SK-N-SH (cell line): Measurements from ENCODE around the gene FAM131A. TPM values are rescaled to one million over a fixed set of nuclear protein-coding genes. Genes with fewer than 3 reads are reported as not detected.
A peak's percentile ranks its signal among the peaks of the same experiment; 100 is the strongest.

Source experiments
- CTCF ChIA-PET: fragments of 300-600, 350-600 bp; formaldehyde crosslinking; extraction: SDS; loops from one replicate; lab custom pipeline; 2021; lab: Yijun Ruan, JAX
- POLR2A ChIA-PET: fragments of 350-600 bp; sonication (Branson Sonifier 250); formaldehyde crosslinking; extraction: SDS; loops from one replicate; lab custom pipeline; 2020; ENCODE audit warnings: antibody characterized with exemption, inconsistent platforms; lab: Yijun Ruan, JAX
- DNase-seq: peaks from one replicate; pipeline ENCODE4 v3.0.0; 2012
- H2AFZ ChIP-seq: fragments of 200-600 bp; sonication (generic); 2 replicates; pipeline ENCODE4 v1.8.1; 2016; ENCODE audit warnings: antibody characterized with exemption, mild to moderate bottlenecking, low read depth
- H3F3A ChIP-seq: fragments of 200-600 bp; sonication (generic); replicated peaks from 2 replicates; pipeline ENCODE3; 2016; ENCODE audit warnings: antibody characterized with exemption, mild to moderate bottlenecking; ENCODE audit not compliant: insufficient read depth
- H3K27ac ChIP-seq, 2 experiments: fragments of 200-500 bp in 1 of 2; fragments of 200-600 bp in 1 of 2; sonication (Bioruptor generic) in 1 of 2; sonication (generic), shearing (Covaris generic) in 1 of 2; 2 replicates each; pipeline versions ENCODE4 v1.5.1 to v1.6.1; 2014 to 2016; ENCODE audit warnings: low read depth in 2 of 2, inconsistent platforms in 1 of 2, low read length in 1 of 2, mild to moderate bottlenecking in 1 of 2, mixed read lengths in 1 of 2
- H3K27me3 ChIP-seq: fragments of 200-600 bp; sonication (generic), shearing (Covaris generic); 2 replicates; pipeline ENCODE4 v1.6.1; 2016; ENCODE audit warnings: mixed run types; ENCODE audit not compliant: insufficient read depth
- H3K36me3 ChIP-seq, 2 experiments: fragments of 200-500 bp in 1 of 2; fragments of 200-600 bp in 1 of 2; sonication (Bioruptor generic) in 1 of 2; sonication (generic) in 1 of 2; replicated peaks in 1 of 2; 2 replicates each; pipeline versions ENCODE3 to v1.5.1; 2014 to 2016; ENCODE audit warnings: low read length in 1 of 2, mild to moderate bottlenecking in 1 of 2; ENCODE audit not compliant: insufficient read depth in 2 of 2, control insufficient read depth in 1 of 2
- H3K4me1 ChIP-seq, 2 experiments: fragments of 200-500 bp in 1 of 2; fragments of 200-600 bp in 1 of 2; sonication (Bioruptor generic) in 1 of 2; sonication (generic), shearing (Covaris generic) in 1 of 2; 2 replicates each; pipeline versions ENCODE4 v1.5.1 to v1.6.1; 2014 to 2016; ENCODE audit warnings: low read depth in 1 of 2, low read length in 1 of 2, mixed run types in 1 of 2; ENCODE audit not compliant: insufficient read depth in 2 of 2, control insufficient read depth in 1 of 2
- H3K4me2 ChIP-seq: fragments of 200-600 bp; sonication (generic), shearing (Covaris generic); 2 replicates; pipeline ENCODE4 v1.6.1; 2017; ENCODE audit warnings: mixed run types
- H3K4me3 ChIP-seq, 2 experiments: fragments of 200-500 bp in 1 of 2; fragments of 200-600 bp in 1 of 2; sonication (Bioruptor generic) in 1 of 2; sonication (generic), shearing (Covaris generic) in 1 of 2; 2 replicates each; pipeline versions ENCODE4 v1.5.1 to v1.8.1; 2014 to 2016; ENCODE audit warnings: low read depth in 2 of 2, inconsistent platforms in 1 of 2, low read length in 1 of 2, mild to moderate bottlenecking in 1 of 2, mixed read lengths in 1 of 2, moderate library complexity in 1 of 2
- H3K79me2 ChIP-seq: fragments of 200-600 bp; sonication (generic); 2 replicates; pipeline ENCODE4 v1.8.1; 2017; ENCODE audit warnings: mild to moderate bottlenecking; ENCODE audit not compliant: insufficient read depth
- H3K9ac ChIP-seq: fragments of 200-600 bp; sonication (generic); 2 replicates; pipeline ENCODE4 v1.6.1; 2017; ENCODE audit warnings: mixed run types
- H3K9me2 ChIP-seq: fragments of 200-600 bp; sonication (generic); 2 replicates; pipeline ENCODE4 v1.6.1; 2017; ENCODE audit warnings: mixed run types
- H3K9me3 ChIP-seq: fragments of 200-600 bp; sonication (generic); 2 replicates; pipeline ENCODE4 v1.6.1; 2017; ENCODE audit warnings: mixed run types, mild to moderate bottlenecking, moderate library complexity
- H4K20me1 ChIP-seq: fragments of 200-600 bp; sonication (generic); 2 replicates; pipeline ENCODE4 v1.6.1; 2017; ENCODE audit warnings: mild to moderate bottlenecking, mixed run types; ENCODE audit not compliant: insufficient read depth
- ELF1 ChIP-seq: IDR thresholded peaks from 2 replicates; pipeline ENCODE4 v1.4.0; 2012
- EP300 ChIP-seq, 2 experiments: IDR thresholded peaks; 2 replicates each; pipeline versions ENCODE4 v1.4.0 to v1.6.1; 2012; ENCODE audit warnings: borderline replicate concordance in 1 of 2, low read depth in 1 of 2, low read length in 1 of 2
- FOSL2 ChIP-seq: IDR thresholded peaks from 2 replicates; pipeline ENCODE4 v1.4.0; 2012; ENCODE audit warnings: low read depth, mild to moderate bottlenecking, moderate library complexity, borderline replicate concordance
- GATA2 ChIP-seq: sonication (generic); formaldehyde crosslinking; IDR thresholded peaks from 2 replicates; pipeline ENCODE4 v1.5.0; 2020; ENCODE audit warnings: mild to moderate bottlenecking, missing genetic modification reagents
- JUND ChIP-seq: IDR thresholded peaks from 2 replicates; pipeline ENCODE4 v1.4.0; 2012
- MAX ChIP-seq: IDR thresholded peaks from 2 replicates; pipeline ENCODE4 v1.4.0; 2012; ENCODE audit warnings: low read depth
- MEF2A ChIP-seq: IDR thresholded peaks from 2 replicates; pipeline ENCODE4 v1.4.0; 2012; ENCODE audit warnings: low read depth, borderline replicate concordance
- MXI1 ChIP-seq: IDR thresholded peaks from 2 replicates; pipeline ENCODE4 v1.6.1; 2012; ENCODE audit warnings: mild to moderate bottlenecking, low read depth, low read length, improper control_type of control experiment
- NRF1 ChIP-seq: IDR thresholded peaks from 2 replicates; pipeline ENCODE4 v1.6.1; 2012; ENCODE audit warnings: low read depth, mild to moderate bottlenecking, low read length
- REST ChIP-seq: IDR thresholded peaks from 2 replicates; pipeline ENCODE4 v1.6.1; 2012; ENCODE audit warnings: mild to moderate bottlenecking, low read depth, low read length, moderate library complexity
- SIN3A ChIP-seq: IDR thresholded peaks from 2 replicates; pipeline ENCODE4 v1.6.1; 2012; ENCODE audit warnings: low read depth, mild to moderate bottlenecking, low read length, moderate library complexity, borderline replicate concordance
- TAF1 ChIP-seq: IDR thresholded peaks from 2 replicates; pipeline ENCODE4 v1.6.1; 2012; ENCODE audit warnings: low read depth, mild to moderate bottlenecking, low read length, moderate library complexity, borderline replicate concordance
- YY1 ChIP-seq: IDR thresholded peaks from 2 replicates; pipeline ENCODE4 v1.4.0; 2012; ENCODE audit warnings: low read depth, mild to moderate bottlenecking
- WGBS: methylation state at CpG from one replicate; pipeline ENCODE4 v1.1.6; 2017; ENCODE audit warnings: low lambda C conversion rate; 5-methylcytosine and 5-hydroxymethylcytosine counted together
- polyA plus RNA-seq, 3 experiments: library from polyadenylated mRNA; depleted of rRNA; stranded (reverse); fragments of >200 nt; gene quantifications; 2 replicates each; pipeline ENCODE4 v1.2.3, GENCODE V29; 2012

Gene FAM131A
- polyA plus RNA-seq, 1 of the 3 experiments (the other 2 are of a cell fraction), result 31.6 TPM

DNA sequence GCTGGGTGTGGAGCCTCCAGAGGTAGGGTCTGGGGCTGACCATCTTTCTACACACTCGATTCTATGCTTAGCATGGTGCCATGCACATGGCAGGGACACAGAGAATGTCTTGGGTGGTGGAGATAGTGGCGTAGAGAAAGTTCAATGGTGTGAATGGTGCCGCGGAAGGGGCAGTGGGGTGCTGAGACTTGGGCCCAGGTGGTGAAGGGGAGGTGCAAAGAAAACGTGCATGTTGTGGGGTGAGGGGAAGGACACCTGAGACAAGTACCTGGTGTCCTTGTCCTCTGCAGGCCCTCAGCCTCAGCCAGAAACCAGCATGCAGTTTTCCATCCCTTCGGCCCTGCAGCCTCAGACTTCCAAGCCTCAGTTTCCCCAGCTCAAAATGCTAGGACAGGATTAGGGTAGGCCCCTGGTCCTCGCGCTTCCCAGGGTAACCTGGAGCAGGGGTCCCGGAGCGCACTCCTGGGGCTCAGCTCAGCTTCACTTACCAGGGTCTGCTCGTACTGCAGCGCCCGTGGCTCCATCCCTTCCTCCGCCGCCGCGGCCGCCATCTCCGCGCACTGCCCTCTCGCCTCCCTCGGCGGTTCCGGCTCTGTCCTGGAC lies 23.6 kb downstream of the FAM131A start:
- WGBS, result 15% methylated on average over 12 of the region's 24 CpGs
- ChIA-PET POLR2A (interaction anchor here (1.0 to 2.7 kb wide), 4 partner anchors 14 to 24 kb away, joined by 3 to 14 read pairs (median 10); partner anchors contain the start of gene FAM131A), CTCF (interaction anchor here (0.7 to 1.5 kb wide), 8 partner anchors 9 to 185 kb away, joined by 3 to 6 read pairs (median 3); no protein-coding TSS in a partner anchor)
- H3K27ac ChIP-seq, result peak overlapping the region; percentile 46 to 97; a peak in 3 of 4 replicates
- H3F3A ChIP-seq, result peaks cover 10% of the 10 kb centered on the region
- no peak for DNase-seq
- no peaks in the 10 kb centered on the region for H3K9me2 ChIP-seq
- H3K4me2 ChIP-seq, result peak overlapping the region; percentile 92
- H3K4me1 ChIP-seq, result peaks cover 11 to 19% of the 10 kb centered on the region in 2 experiments; a peak in 2 of 4 replicates
- H3K4me3 ChIP-seq, result peak overlapping the region; percentile 91 to 96
- peaks cover 14 to 21% of the 10 kb centered on the region in 2 experiments for H3K36me3 ChIP-seq
- H3K9ac ChIP-seq, result peak overlapping the region; percentile 99
- TF ChIP-seq MXI1 (peak; percentile 17; the same call in 1 of the 2 replicates), REST (no peak), MEF2A (no peak), MAX (no peak)
- H2AFZ ChIP-seq, result peak overlapping the region; percentile 77
- no peaks in the 10 kb centered on the region for H3K27me3 ChIP-seq
- H4K20me1 ChIP-seq, result peaks cover 15% of the 10 kb centered on the region; the same call in 1 of the 2 replicates
- no peaks in the 10 kb centered on the region for H3K9me3 ChIP-seq
- peaks cover 45% of the 10 kb centered on the region for H3K79me2 ChIP-seq

DNA sequence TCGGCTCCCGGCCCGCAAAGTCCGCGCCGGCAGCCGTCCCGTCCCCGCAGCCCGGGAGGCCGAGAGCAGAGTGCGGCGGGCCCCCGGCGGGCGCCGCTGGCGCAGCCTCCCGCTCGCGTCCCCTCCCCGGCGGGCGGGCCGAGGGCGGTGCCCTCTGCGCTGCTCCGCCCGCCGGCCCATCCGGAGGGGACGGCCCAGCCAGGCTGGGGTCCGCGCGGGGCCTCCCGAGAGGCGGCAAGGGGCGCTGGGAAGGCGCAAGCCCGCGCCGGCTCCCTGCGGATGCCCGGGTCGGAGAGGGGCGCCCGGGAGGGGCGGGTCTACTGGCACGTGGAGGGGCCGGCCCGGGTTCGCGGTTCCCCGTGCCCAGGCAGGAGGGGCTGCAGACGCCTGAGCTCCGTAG lies 24.1 kb downstream of the FAM131A start, which contains the start of the genes CLCN2 and POLR2H:
Gene CLCN2 (minus strand): TSS at position 74 of the 400 bp plus-strand sequence. CDS start 126 bp downstream, outside the sequence.
Gene POLR2H (plus strand): TSS at position 179 of the 400 bp plus-strand sequence. CDS start 1,783 bp downstream, outside the sequence.
- H3K4me3 ChIP-seq, result peak within 1 kb of the TSS; percentile 91 to 96
- POLR2A ChIA-PET, result interaction anchor here (0.8 to 2.7 kb wide), 4 partner anchors 15 to 199 kb away, joined by 4 to 14 read pairs (median 10); partner anchors contain the start of gene FAM131A

More for the DNA sequence above, 24.1 kb downstream of the FAM131A start, which contains the start of the genes CLCN2 and POLR2H:
- Histone ChIP-seq H3K27me3 (no peaks in the 10 kb centered on the region), H3K9me3 (no peaks in the 10 kb centered on the region), H3K9me2 (no peaks in the 10 kb centered on the region), H3K9ac (peak within 1 kb of the TSS; percentile 99), H3K36me3 (peaks cover 17 to 22% of the 10 kb centered on the region in 2 experiments), H3K27ac (peak within 1 kb of the TSS; percentile 97 to 99), H4K20me1 (peaks cover 15% of the 10 kb centered on the region; the same call in 1 of the 2 replicates), H3F3A (peaks cover 15% of the 10 kb centered on the region), H3K4me2 (peak within 1 kb of the TSS; percentile 92), H3K79me2 (peaks cover 46% of the 10 kb centered on the region), H3K4me1 (peaks cover 11 to 19% of the 10 kb centered on the region in 2 experiments; a peak in 2 of 4 replicates), H2AFZ (peak within 1 kb of the TSS; percentile 77)
- CTCF ChIA-PET, result interaction anchor here (0.8 to 1.9 kb wide), 8 partner anchors 8 to 152 kb away, joined by 3 to 9 read pairs (median 3); no protein-coding TSS in a partner anchor
- 3% methylated on average over 6 of the region's 56 CpGs for WGBS
- DNase-seq, result peak; percentile 89
- TF ChIP-seq EP300 (IDR thresholded peaks at IDR 0.05; ENCODE audit: borderline replicate concordance in 1 of 2, low read depth in 1 of 2, low read length in 1 of 2) (no peak), YY1 (no peak), JUND (no peak), TAF1 (peak; percentile 77), REST (peak; percentile 13; the same call in 1 of the 2 replicates), NRF1 (peak; percentile 61), MXI1 (peak; percentile 82), SIN3A (peak; percentile 73; the same call in 1 of the 2 replicates), ELF1 (no peak), FOSL2 (no peak; the same call in 1 of the 2 replicates), GATA2 (CRISPR knock-in tag) (no peak)
